Panc1 (cell line): ENCODE data around the gene TAPBPL.

Experiments
- POLR2AphosphoS5 ChIP-seq: IDR thresholded peaks from 2 replicates; pipeline ENCODE4 v1.6.1; 2012; ENCODE audit warnings: mild to moderate bottlenecking, low read depth, low read length, moderate library complexity
- REST ChIP-seq, 2 experiments: IDR thresholded peaks; 2 replicates each; pipeline ENCODE4 v1.6.1; 2011 to 2012; ENCODE audit warnings: low read depth in 2 of 2, control low read depth in 1 of 2, low read length in 1 of 2, mild to moderate bottlenecking in 1 of 2, moderate library complexity in 1 of 2; ENCODE audit not compliant: insufficient read depth in 1 of 2
- SIN3A ChIP-seq: IDR thresholded peaks from 2 replicates; pipeline ENCODE4 v1.6.1; 2012; ENCODE audit warnings: low read depth, mild to moderate bottlenecking, low read length, moderate library complexity, borderline replicate concordance; ENCODE audit not compliant: insufficient read depth
- TF ChIP-seq, protein P1 (sequence below): fragments of 450-650 bp; IDR thresholded peaks from 2 replicates; pipeline ENCODE4 v1.5.1; 2017; ENCODE audit warnings: mild to moderate bottlenecking

- TF ChIP-seq, protein P1, sequence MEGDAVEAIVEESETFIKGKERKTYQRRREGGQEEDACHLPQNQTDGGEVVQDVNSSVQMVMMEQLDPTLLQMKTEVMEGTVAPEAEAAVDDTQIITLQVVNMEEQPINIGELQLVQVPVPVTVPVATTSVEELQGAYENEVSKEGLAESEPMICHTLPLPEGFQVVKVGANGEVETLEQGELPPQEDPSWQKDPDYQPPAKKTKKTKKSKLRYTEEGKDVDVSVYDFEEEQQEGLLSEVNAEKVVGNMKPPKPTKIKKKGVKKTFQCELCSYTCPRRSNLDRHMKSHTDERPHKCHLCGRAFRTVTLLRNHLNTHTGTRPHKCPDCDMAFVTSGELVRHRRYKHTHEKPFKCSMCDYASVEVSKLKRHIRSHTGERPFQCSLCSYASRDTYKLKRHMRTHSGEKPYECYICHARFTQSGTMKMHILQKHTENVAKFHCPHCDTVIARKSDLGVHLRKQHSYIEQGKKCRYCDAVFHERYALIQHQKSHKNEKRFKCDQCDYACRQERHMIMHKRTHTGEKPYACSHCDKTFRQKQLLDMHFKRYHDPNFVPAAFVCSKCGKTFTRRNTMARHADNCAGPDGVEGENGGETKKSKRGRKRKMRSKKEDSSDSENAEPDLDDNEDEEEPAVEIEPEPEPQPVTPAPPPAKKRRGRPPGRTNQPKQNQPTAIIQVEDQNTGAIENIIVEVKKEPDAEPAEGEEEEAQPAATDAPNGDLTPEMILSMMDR: no peak
- TF ChIP-seq REST (IDR thresholded peaks at IDR 0.05; ENCODE audit: insufficient read depth in 1 of 2, low read depth in 2 of 2, low read length in 1 of 2) (no peak), POLR2AphosphoS5 (no peak), SIN3A (no peak)
Measured at GRCh38 chr12:6463216-6463615, 11.4 kb downstream of the TAPBPL start.
